Measurements from ENCODE around the gene KLHL34.

The KLHL34 gene

DNA sequence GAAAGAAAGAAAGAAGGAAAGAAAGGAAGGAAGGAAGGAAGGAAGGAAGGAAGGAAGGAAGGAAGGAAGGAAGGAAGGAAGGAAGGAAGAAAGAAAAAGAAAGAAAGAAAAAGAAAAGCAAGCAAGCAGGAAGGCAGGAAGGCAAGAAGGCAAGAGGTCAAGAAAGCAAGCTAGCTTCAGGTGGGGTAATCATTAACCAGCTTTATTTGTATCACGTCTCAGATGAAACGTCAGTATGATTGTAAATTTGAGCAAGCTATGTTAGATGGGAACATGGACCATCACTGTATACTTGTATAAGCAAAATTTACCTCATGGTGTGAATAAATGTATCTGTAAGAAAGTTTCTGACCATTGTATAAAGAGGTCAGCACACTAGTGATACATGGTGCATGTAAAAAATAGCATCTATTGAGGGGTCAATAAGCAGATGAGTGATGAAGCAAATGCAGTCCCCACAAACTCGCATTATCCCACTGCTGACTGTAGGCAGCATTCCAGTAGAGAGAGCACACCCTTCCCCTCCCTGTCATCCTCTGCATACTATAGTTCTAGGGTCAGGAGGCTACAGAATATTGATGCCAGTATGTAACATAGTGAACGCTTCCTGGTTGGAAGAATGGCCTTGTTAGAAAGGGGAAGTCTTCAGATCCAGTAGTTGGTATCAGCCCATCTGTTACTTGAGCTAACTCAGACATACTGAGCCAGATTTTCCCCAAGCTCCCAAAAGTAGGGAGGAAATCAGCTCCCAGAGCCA, 16.5 kb upstream of the KLHL34 start:
- Histone ChIP-seq H3K27me3 (ENCODE audit: control insufficient read depth, insufficient read depth, low read length) (no peaks in the 10 kb centered on the region), H3K36me3 (ENCODE audit: control insufficient read depth, insufficient read depth, low read length) (no peaks in the 10 kb centered on the region), H3K4me3 (ENCODE audit: low read depth, low read length) (no peak overlapping the region), H3K9ac (ENCODE audit: low read depth, low read length) (no peak overlapping the region), H3K4me1 (ENCODE audit: control insufficient read depth, insufficient read depth, low read length) (peaks cover 13% of the 10 kb centered on the region), H3K9me3 (ENCODE audit: control insufficient read depth, insufficient read depth, low read length) (no peaks in the 10 kb centered on the region), H3K27ac (ENCODE audit: low read depth, low read length) (no peak overlapping the region)

DNA sequence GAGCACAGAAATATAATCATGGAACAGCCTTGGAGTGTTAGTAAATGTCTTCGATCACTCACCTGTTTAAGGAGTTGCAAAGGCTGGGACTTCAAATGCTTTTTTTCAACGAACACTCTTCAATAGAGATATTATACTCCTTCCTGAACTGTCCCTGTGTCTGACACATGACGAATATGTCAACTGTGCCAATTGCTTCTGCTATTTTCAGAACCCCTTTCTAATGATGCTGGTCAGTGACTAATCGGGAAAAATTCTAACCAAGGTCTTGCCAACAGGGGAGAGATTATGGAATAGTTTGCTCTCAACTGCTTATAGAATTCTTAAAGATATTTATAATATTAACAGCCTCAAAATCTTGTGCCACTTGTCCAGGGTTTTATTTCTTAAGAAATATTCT, 8.5 kb upstream of the KLHL34 start:
- Histone ChIP-seq H3K9me3 (ENCODE audit: control insufficient read depth, insufficient read depth, low read length) (no peaks in the 10 kb centered on the region), H3K36me3 (ENCODE audit: control insufficient read depth, insufficient read depth, low read length) (no peaks in the 10 kb centered on the region), H3K4me1 (ENCODE audit: control insufficient read depth, insufficient read depth, low read length) (no peaks in the 10 kb centered on the region), H3K27me3 (ENCODE audit: control insufficient read depth, insufficient read depth, low read length) (peaks cover 3% of the 10 kb centered on the region; the same call in 1 of the 2 replicates), H3K27ac (ENCODE audit: low read depth, low read length) (no peak overlapping the region), H3K4me3 (ENCODE audit: low read depth, low read length) (no peak overlapping the region), H3K9ac (ENCODE audit: low read depth, low read length) (no peak overlapping the region)

DNA sequence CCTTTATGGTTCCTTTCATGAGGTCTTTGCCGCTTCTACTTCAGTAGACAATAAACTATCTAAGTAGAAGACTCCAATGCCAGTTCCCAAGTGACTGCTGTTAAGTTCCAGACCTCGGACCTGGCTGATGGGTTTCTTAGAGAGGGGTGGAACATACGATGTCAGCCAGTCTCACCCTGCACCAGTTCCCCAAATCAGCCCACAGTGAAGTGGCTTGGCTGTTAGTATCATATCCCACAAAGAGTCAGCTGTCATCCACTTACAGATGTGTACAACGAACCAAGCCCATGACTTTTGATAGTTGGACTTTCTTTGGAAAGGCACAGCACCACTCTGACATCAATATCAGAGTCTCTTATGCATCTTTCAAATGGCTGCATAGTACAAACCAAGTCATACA, 8.1 kb upstream of the KLHL34 start:
- no peaks in the 10 kb centered on the region for H3K36me3 ChIP-seq (ENCODE audit: control insufficient read depth, insufficient read depth, low read length)
- no peaks in the 10 kb centered on the region for H3K9me3 ChIP-seq (ENCODE audit: control insufficient read depth, insufficient read depth, low read length)
- H3K27me3 ChIP-seq (ENCODE audit: control insufficient read depth, insufficient read depth, low read length): peaks cover 3% of the 10 kb centered on the region; the same call in 1 of the 2 replicates
- no peak overlapping the region for H3K27ac ChIP-seq (ENCODE audit: low read depth, low read length)
- H3K4me1 ChIP-seq (ENCODE audit: control insufficient read depth, insufficient read depth, low read length): no peaks in the 10 kb centered on the region
- H3K9ac ChIP-seq (ENCODE audit: low read depth, low read length): no peak overlapping the region
- H3K4me3 ChIP-seq (ENCODE audit: low read depth, low read length): no peak overlapping the region

DNA sequence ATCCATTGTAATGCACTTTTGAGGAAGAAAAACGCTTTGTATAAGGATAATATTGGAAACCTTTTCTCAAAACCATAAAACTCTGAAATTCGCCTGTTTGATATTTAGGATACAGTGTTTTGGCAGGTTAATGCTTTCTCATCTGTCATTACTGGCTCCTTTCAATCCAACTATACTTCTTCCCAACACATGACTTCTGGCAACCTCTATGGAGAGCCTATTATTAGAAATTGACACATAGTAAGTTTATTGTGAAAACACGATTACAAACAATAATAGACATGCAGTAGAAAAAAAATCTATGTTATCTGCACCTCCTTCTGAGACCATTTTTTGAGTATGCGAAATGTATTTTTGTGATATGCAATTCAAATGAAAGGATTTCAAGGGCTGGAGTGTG, 4.6 kb upstream of the KLHL34 start:
- H3K27me3 ChIP-seq (ENCODE audit: control insufficient read depth, insufficient read depth, low read length): peaks cover 3% of the 10 kb centered on the region; the same call in 1 of the 2 replicates
- no peak overlapping the region for H3K4me3 ChIP-seq (ENCODE audit: low read depth, low read length)
- H3K36me3 ChIP-seq (ENCODE audit: control insufficient read depth, insufficient read depth, low read length): no peaks in the 10 kb centered on the region
- no peaks in the 10 kb centered on the region for H3K9me3 ChIP-seq (ENCODE audit: control insufficient read depth, insufficient read depth, low read length)
- H3K9ac ChIP-seq (ENCODE audit: low read depth, low read length): no peak overlapping the region
- H3K27ac ChIP-seq (ENCODE audit: low read depth, low read length): no peak overlapping the region
- no peaks in the 10 kb centered on the region for H3K4me1 ChIP-seq (ENCODE audit: control insufficient read depth, insufficient read depth, low read length)

DNA sequence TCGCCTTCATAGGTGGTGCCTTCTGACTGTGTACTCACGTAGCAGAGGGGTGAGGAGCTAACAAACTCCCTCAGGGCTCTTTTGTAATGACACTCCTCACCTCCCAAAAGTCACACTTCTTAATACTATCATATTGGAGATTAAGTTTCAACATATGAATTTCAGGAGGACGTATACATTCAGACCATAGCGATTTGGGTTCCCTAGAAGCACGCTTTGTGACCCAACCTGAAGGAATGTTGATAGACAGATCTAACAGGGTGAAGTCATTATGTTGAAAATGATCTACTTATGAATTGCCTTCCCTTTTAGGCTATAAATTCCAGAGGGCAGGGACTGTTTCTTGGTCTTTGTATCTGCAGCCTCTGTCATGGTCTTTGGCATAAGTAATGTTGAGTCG, 3.2 kb upstream of the KLHL34 start:
- Histone ChIP-seq H3K36me3 (ENCODE audit: control insufficient read depth, insufficient read depth, low read length) (no peaks in the 10 kb centered on the region), H3K9me3 (ENCODE audit: control insufficient read depth, insufficient read depth, low read length) (no peaks in the 10 kb centered on the region), H3K27me3 (ENCODE audit: control insufficient read depth, insufficient read depth, low read length) (no peaks in the 10 kb centered on the region), H3K4me3 (ENCODE audit: low read depth, low read length) (no peak overlapping the region), H3K9ac (ENCODE audit: low read depth, low read length) (no peak overlapping the region), H3K27ac (ENCODE audit: low read depth, low read length) (no peak overlapping the region), H3K4me1 (ENCODE audit: control insufficient read depth, insufficient read depth, low read length) (no peaks in the 10 kb centered on the region)

DNA sequence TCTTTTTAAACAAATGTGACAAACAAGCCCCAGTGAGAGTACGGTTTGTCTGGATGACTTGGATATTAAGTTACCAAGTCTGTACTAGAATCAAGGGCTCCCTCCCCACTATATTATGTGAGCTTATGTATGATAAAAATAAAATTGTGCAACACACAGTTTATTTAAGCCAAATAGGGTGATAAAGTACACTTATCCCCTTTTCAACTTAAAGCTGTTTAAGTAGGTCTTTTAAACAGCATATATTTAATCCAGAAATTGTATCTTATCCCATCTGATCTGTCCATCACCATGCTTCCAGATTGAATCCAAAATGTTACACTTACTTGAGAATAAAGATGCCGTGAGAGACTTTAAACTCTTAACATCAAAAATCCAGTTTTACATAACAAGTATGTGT, 2.0 kb upstream of the KLHL34 start:
- Histone ChIP-seq H3K4me3 (ENCODE audit: low read depth, low read length) (no peak overlapping the region), H3K4me1 (ENCODE audit: control insufficient read depth, insufficient read depth, low read length) (no peaks in the 10 kb centered on the region), H3K27me3 (ENCODE audit: control insufficient read depth, insufficient read depth, low read length) (no peaks in the 10 kb centered on the region), H3K9me3 (ENCODE audit: control insufficient read depth, insufficient read depth, low read length) (no peaks in the 10 kb centered on the region), H3K27ac (ENCODE audit: low read depth, low read length) (no peak overlapping the region), H3K9ac (ENCODE audit: low read depth, low read length) (no peak overlapping the region), H3K36me3 (ENCODE audit: control insufficient read depth, insufficient read depth, low read length) (no peaks in the 10 kb centered on the region)

DNA sequence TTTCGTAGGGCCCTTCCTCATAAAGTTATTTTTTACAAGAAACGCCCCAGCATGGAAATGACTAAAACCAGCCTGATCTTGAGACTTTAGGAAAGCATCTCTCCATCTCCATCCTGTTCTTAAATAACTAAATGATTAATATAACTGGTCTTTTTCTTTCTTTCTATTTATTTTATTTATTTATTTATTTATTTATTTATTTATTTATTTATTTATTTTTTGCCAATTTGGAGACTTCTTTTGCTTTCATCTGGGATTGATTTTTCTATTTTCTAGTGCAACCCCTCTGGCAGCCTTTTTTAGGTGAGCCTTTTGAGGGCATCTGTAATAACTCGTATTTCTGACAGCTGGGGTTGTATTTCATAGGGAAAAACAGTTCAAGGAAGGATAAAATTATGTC, 1.2 kb upstream of the KLHL34 start:
- Histone ChIP-seq H3K27me3 (ENCODE audit: control insufficient read depth, insufficient read depth, low read length) (no peaks in the 10 kb centered on the region), H3K36me3 (ENCODE audit: control insufficient read depth, insufficient read depth, low read length) (no peaks in the 10 kb centered on the region), H3K27ac (ENCODE audit: low read depth, low read length) (no peak overlapping the region), H3K9ac (ENCODE audit: low read depth, low read length) (no peak overlapping the region), H3K4me1 (ENCODE audit: control insufficient read depth, insufficient read depth, low read length) (no peaks in the 10 kb centered on the region), H3K4me3 (ENCODE audit: low read depth, low read length) (0 out of 2 replicates have a peak overlapping the region, but pooled peaks have one; percentile 62), H3K9me3 (ENCODE audit: control insufficient read depth, insufficient read depth, low read length) (no peaks in the 10 kb centered on the region)

DNA sequence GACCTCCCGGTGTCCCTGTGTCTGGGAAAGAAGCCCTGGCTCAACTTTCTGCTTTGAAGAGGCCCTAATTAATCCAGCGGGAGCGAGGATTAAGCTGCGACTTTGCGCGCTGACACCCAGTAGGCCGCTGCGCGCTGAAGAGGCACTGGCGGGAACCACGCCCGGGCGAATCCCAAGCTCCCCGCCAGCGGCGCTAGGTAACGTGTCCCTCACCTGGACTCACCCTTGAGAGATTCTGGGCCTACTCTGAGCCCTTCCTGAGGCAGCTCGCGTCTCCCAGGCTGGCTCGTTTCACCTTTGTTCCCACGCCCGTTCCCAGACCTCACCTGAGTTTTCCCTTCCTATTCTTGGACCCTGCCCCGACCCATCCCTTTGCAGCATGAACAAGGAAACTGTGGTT, 616 bp upstream of the KLHL34 start:
- Histone ChIP-seq H3K9me3 (ENCODE audit: control insufficient read depth, insufficient read depth, low read length) (no peaks in the 10 kb centered on the region), H3K4me1 (ENCODE audit: control insufficient read depth, insufficient read depth, low read length) (no peaks in the 10 kb centered on the region), H3K36me3 (ENCODE audit: control insufficient read depth, insufficient read depth, low read length) (no peaks in the 10 kb centered on the region), H3K27me3 (ENCODE audit: control insufficient read depth, insufficient read depth, low read length) (no peaks in the 10 kb centered on the region), H3K4me3 (ENCODE audit: low read depth, low read length) (peak overlapping the region; percentile 62), H3K27ac (ENCODE audit: low read depth, low read length) (no peak overlapping the region), H3K9ac (ENCODE audit: low read depth, low read length) (peak overlapping the region; percentile 25; the same call in 1 of the 2 replicates)

DNA sequence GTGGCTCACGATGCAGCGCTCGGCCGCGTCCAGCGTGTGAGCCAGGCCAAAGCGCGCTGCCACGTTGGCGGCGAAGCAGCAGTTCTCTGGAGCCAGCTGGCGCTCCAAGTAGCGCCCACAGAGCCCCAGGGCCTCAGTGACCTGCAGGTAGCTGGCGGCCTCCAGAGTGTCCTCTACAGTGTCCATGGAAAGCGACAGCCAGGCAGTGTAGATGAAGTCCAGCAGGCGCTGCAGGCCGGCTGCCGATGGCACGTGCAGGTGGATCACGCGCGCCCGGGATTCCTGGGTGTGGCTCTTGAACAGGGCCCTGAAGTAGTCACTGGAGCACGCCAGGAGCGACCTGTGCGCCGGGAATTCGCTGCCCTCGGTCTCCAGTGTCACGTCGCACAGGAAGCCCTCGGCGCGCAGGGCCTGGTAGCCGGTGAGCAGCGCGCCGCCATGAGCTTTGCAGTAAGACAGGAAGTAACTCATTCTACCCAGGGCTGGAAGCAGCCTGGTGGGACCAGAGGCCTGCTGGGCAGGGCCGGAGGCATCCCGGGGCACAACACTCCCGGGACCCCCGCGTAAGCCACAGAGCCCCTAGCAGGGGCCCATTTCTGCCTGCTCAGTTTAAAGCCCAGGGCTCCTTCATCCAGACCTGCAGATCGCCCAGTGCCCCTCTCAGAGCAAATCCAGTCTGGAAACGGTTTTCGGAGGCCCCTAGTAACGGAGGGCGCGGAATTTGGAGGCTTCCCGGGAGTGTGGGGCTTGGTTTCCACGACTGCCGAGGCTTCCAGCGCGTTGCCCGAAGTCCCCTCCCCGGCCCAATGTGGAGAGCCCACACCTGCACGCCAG, 595 bp downstream of the KLHL34 start:
- no peak overlapping the region for H3K27ac ChIP-seq (ENCODE audit: low read depth, low read length)
- H3K4me3 ChIP-seq (ENCODE audit: low read depth, low read length): peak overlapping the region; percentile 62; the same call in 1 of the 2 replicates

DNA sequence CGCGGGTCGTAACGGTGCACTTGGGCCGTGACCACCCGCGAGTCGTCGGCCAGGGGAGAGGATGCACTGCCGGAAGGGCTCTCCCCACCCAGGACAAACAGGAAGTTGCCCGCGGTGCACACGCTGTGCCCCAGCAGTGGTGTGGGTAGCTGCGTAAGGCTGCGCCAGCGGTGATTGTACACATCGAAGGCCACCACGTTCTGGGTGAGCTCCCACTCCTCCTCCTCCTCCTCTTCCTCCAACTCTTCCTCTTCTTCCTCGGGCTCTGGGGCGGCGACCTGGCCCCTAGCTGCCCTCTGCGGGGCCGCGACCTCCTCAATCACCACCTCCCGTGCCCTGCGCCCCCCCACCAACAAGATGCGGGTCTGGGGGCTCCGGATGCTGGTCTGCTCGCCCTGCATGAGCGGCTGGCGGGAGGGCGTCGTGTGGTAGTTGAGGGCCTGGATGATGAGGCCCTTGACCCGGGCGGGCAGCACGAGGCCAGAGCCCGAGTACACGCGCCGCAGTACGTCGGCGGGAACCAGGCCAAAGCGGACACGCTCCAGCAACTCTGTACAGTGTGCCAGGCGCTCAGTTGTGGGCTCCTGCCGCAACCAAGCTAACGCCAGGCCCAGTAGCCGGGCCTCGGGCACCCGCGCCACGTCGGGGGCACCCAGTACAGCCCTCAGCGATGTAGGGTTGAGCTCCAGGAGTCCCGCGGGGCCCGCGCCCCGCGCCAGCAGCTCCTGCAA, 1.4 kb downstream of the KLHL34 start:
- H3K4me1 ChIP-seq (ENCODE audit: control insufficient read depth, insufficient read depth, low read length): no peaks in the 10 kb centered on the region
- H3K27ac ChIP-seq (ENCODE audit: low read depth, low read length): no peak overlapping the region
- no peaks in the 10 kb centered on the region for H3K27me3 ChIP-seq (ENCODE audit: control insufficient read depth, insufficient read depth, low read length)
- H3K4me3 ChIP-seq (ENCODE audit: low read depth, low read length): no peak overlapping the region
- 0 out of 2 replicates have a peak, but pooled peaks cover 5% of the 10 kb centered on the region for H3K36me3 ChIP-seq (ENCODE audit: control insufficient read depth, insufficient read depth, low read length)
- H3K9ac ChIP-seq (ENCODE audit: low read depth, low read length): no peak overlapping the region
- no peaks in the 10 kb centered on the region for H3K9me3 ChIP-seq (ENCODE audit: control insufficient read depth, insufficient read depth, low read length)

More for the DNA sequence above, 595 bp downstream of the KLHL34 start:
- Histone ChIP-seq H3K9ac (ENCODE audit: low read depth, low read length) (no peak overlapping the region), H3K4me1 (ENCODE audit: control insufficient read depth, insufficient read depth, low read length) (no peaks in the 10 kb centered on the region), H3K27me3 (ENCODE audit: control insufficient read depth, insufficient read depth, low read length) (no peaks in the 10 kb centered on the region), H3K9me3 (ENCODE audit: control insufficient read depth, insufficient read depth, low read length) (no peaks in the 10 kb centered on the region), H3K36me3 (ENCODE audit: control insufficient read depth, insufficient read depth, low read length) (0 out of 2 replicates have a peak, but pooled peaks cover under 1% of the 10 kb centered on the region)
